ENCODE measurements around the gene TIAM2.

- no peak for TF ChIP-seq CTCF (conservative IDR thresholded peaks at IDR 0.05; ENCODE audit: low read depth, low read length)
- no peak for TF ChIP-seq EZH2 (IDR thresholded peaks at IDR 0.05; ENCODE audit: borderline replicate concordance, low read depth, low read length, poor library complexity, severe bottlenecking)
Measured at GRCh38 chr6:155290491-155290890, 295.4 kb downstream of the TIAM2 start.

Data from A673 (cell line).